Liver (tissue), 9 donors: ENCODE data around the gene GSK3A. TPM values are rescaled to one million over a fixed set of nuclear protein-coding genes. Genes with fewer than 3 reads are reported as not detected.

Experiments
- DNase-seq: peaks from one replicate; pipeline ENCODE4 v3.0.0-alpha.2; 2017; ENCODE audit warnings: low spot score
- H3K27ac ChIP-seq, 2 donors: one replicate each; pipeline ENCODE4 v1.7.0; 2013; ENCODE audit warnings: inconsistent platforms in 2 of 2, low read length in 2 of 2, control low read depth in 1 of 2, low read depth in 1 of 2, mild to moderate bottlenecking in 1 of 2
- H3K27me3 ChIP-seq, 4 donors: one replicate each; pipeline versions ENCODE4 v1.6.1 to v1.7.0; 2013; ENCODE audit warnings: low read length in 3 of 4, inconsistent platforms in 1 of 4, mild to moderate bottlenecking in 1 of 4, moderate library complexity in 1 of 4; ENCODE audit not compliant: control insufficient read depth in 4 of 4, insufficient read depth in 4 of 4
- H3K36me3 ChIP-seq, 4 donors: one replicate each; pipeline versions ENCODE4 v1.6.1 to v1.7.0; 2013; ENCODE audit warnings: low read length in 3 of 4, mild to moderate bottlenecking in 3 of 4, low read depth in 1 of 4, moderate library complexity in 1 of 4; ENCODE audit not compliant: control insufficient read depth in 4 of 4, insufficient read depth in 3 of 4
- H3K4me1 ChIP-seq, 4 donors: one replicate each; pipeline versions ENCODE4 v1.6.1 to v1.7.0; 2013; ENCODE audit warnings: low read length in 3 of 4, mild to moderate bottlenecking in 3 of 4, moderate library complexity in 1 of 4; ENCODE audit not compliant: control insufficient read depth in 4 of 4, insufficient read depth in 4 of 4
- H3K4me3 ChIP-seq, 3 donors: one replicate each; pipeline versions ENCODE4 v1.6.1 to v1.7.0; 2013; ENCODE audit warnings: low read length in 3 of 3, control low read depth in 1 of 3, low read depth in 1 of 3, mild to moderate bottlenecking in 1 of 3
- H3K9ac ChIP-seq, 2 donors: one replicate each; pipeline ENCODE4 v1.7.0; 2013; ENCODE audit warnings: low read length in 2 of 2, mild to moderate bottlenecking in 2 of 2, moderate library complexity in 2 of 2, control low read depth in 1 of 2, low read depth in 1 of 2
- H3K9me3 ChIP-seq, 4 donors: one replicate each; pipeline versions ENCODE4 v1.6.1 to v1.7.0; 2013; ENCODE audit warnings: low read length in 3 of 4; ENCODE audit not compliant: control insufficient read depth in 4 of 4
- ATF3 ChIP-seq: IDR thresholded peaks from 2 replicates; pipeline ENCODE4 v1.6.1; 2016; ENCODE audit warnings: antibody characterized with exemption
- CTCF ChIP-seq: fragments of 150-350 bp; IDR thresholded peaks from 2 replicates; pipeline ENCODE4 v1.5.1; 2017; ENCODE audit warnings: improper control_type of control experiment, low read depth, low read length; ENCODE audit not compliant: missing input control
- EGR1 ChIP-seq, 2 donors: IDR thresholded peaks; 2 replicates each; pipeline ENCODE4 v1.6.1; 2016 to 2018; ENCODE audit warnings: antibody characterized with exemption in 2 of 2, low read depth in 2 of 2
- FOXA1 ChIP-seq: IDR thresholded peaks from 2 replicates; pipeline ENCODE4 v1.6.1; 2016; ENCODE audit warnings: antibody characterized with exemption
- FOXA2 ChIP-seq: IDR thresholded peaks from 2 replicates; pipeline ENCODE4 v1.6.1; 2016; ENCODE audit warnings: antibody characterized with exemption
- GABPA ChIP-seq, 2 donors: IDR thresholded peaks in 1 of 2; conservative IDR thresholded peaks in 1 of 2; 2 replicates each; pipeline ENCODE4 v1.6.1; 2016; ENCODE audit warnings: antibody characterized with exemption in 2 of 2, mild to moderate bottlenecking in 1 of 2, moderate library complexity in 1 of 2
- HNF4A ChIP-seq, 2 donors: conservative IDR thresholded peaks; 2 replicates each; pipeline ENCODE4 v1.6.1; 2016; ENCODE audit warnings: antibody characterized with exemption in 2 of 2, mild to moderate bottlenecking in 2 of 2
- HNF4G ChIP-seq: IDR thresholded peaks from 2 replicates; pipeline ENCODE4 v1.6.1; 2016; ENCODE audit warnings: antibody characterized with exemption
- JUND ChIP-seq, 2 donors: IDR thresholded peaks; 2 replicates each; pipeline ENCODE4 v1.6.1; 2016; ENCODE audit warnings: antibody characterized with exemption in 2 of 2
- MAX ChIP-seq: IDR thresholded peaks from 2 replicates; pipeline ENCODE4 v1.6.1; 2016; ENCODE audit warnings: antibody characterized with exemption
- NR2F2 ChIP-seq: IDR thresholded peaks from 2 replicates; pipeline ENCODE4 v1.6.1; 2016; ENCODE audit warnings: antibody characterized with exemption
- RAD21 ChIP-seq, 2 donors: IDR thresholded peaks; 2 replicates each; pipeline ENCODE4 v1.6.1; 2016; ENCODE audit warnings: antibody characterized with exemption in 2 of 2, mild to moderate bottlenecking in 2 of 2
- REST ChIP-seq: IDR thresholded peaks from 2 replicates; pipeline ENCODE4 v1.6.1; 2016; ENCODE audit warnings: antibody characterized with exemption, mild to moderate bottlenecking
- RXRA ChIP-seq, 2 donors: IDR thresholded peaks; 2 replicates each; pipeline ENCODE4 v1.6.1; 2017 to 2018; ENCODE audit warnings: antibody characterized with exemption in 2 of 2, mild to moderate bottlenecking in 1 of 2
- SP1 ChIP-seq: IDR thresholded peaks from 2 replicates; pipeline ENCODE4 v1.6.1; 2018; ENCODE audit warnings: antibody characterized with exemption, mild to moderate bottlenecking
- TAF1 ChIP-seq: conservative IDR thresholded peaks from 2 replicates; pipeline ENCODE4 v1.6.1; 2016; ENCODE audit warnings: antibody characterized with exemption, mild to moderate bottlenecking
- YY1 ChIP-seq: IDR thresholded peaks from 2 replicates; pipeline ENCODE4 v1.6.1; 2016; ENCODE audit warnings: antibody characterized with exemption, mild to moderate bottlenecking
- ZBTB33 ChIP-seq: IDR thresholded peaks from 2 replicates; pipeline ENCODE4 v1.6.1; 2016; ENCODE audit warnings: antibody characterized with exemption
- WGBS: extraction: QIAGEN DNeasy Blood & Tissue Kit; methylation state at CpG from one replicate; pipeline ENCODE4 v1.1.7; 2013; 5-methylcytosine and 5-hydroxymethylcytosine counted together
- polyA plus RNA-seq, 2 donors: library from polyadenylated mRNA; stranded (reverse) in 1 of 2; unstranded in 1 of 2; fragments of 200-250 nt in 1 of 2; fragments of >200 nt in 1 of 2; fragmentation: Nextera tagmentation in 1 of 2; extraction: Ambion mirVana in 1 of 2; gene quantifications; one replicate each; pipeline versions ENCODE4 v1.2.1 to v1.2.3, GENCODE V29; 2013 to 2015
- total RNA-seq, 2 donors: library from RNA; depleted of rRNA; stranded (reverse); fragments of >200 nt; gene quantifications; one replicate each; pipeline ENCODE4 v1.2.3, GENCODE V29; 2014
- donor health status: healthy.
- donor health status: healthy.
- donor health status: healthy.
- donor health status: healthy.
- donor health status: healthy.

The GSK3A gene
- total and polyA plus RNA-seq, 4 donors, result 5.9 to 23.1 (median 13.0) TPM

DNA sequence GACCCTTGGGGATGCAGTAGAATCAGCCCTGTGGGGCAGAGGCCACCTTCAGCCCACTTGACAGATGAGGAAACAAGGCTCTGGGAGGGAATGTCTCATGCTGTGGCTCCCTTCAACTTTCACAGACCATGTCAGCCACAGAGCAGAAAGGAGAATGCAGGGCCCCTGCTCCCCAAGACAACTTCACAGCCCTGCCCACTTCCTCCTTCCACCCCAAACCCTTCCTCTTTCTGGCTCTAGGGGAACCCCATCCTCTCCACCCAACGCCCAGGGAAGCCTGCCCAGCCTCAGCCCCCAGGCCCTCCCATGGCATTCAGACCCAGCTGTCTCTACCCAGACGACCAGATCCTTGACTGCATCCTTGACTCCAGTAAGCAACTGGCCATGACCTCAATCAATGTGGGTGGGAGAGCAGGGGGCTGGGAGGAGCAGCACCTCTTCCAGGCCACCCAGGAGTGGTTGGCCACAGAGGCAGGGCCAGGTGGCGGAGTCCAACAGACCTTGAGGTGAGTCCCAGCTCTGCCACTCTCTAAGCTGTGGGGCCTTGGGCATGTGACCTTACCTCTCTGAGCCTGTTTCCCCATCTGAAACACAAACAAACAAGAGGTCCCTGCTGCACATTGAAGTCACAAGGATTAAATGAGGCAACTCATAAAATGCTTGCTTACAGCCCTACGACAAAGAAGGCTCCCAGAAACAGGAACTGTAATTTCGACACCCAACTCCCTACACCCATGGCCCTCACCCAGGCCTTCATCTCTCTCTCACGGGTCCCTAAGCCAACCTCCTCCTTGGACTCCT, 40.7 kb downstream of the GSK3A start:
- 76% methylated on average over 6 of the region's 6 CpGs for whole genome bisulfite sequencing
- H3K4me3 ChIP-seq, result no peak overlapping the region
- H3K36me3 ChIP-seq, result peaks cover 12 to 56% (median 46%) of the 10 kb centered on the region in 4 donors
- TF ChIP-seq ZBTB33, result no peak
- no peak for TF ChIP-seq EGR1 (IDR thresholded peaks at IDR 0.05; ENCODE audit: low read depth in 2 of 2)
- no peak for TF ChIP-seq FOXA2
- TF ChIP-seq HNF4G, result no peak
- no peak for TF ChIP-seq RXRA (IDR thresholded peaks at IDR 0.05)
- no peak for TF ChIP-seq YY1
- TF ChIP-seq NR2F2, result no peak
- TF ChIP-seq JUND (IDR thresholded peaks at IDR 0.05), result no peak
- no peak for TF ChIP-seq TAF1
- TF ChIP-seq CTCF, result no peak
- TF ChIP-seq MAX, result no peak
- no peak for TF ChIP-seq RAD21 (IDR thresholded peaks at IDR 0.05)
- TF ChIP-seq HNF4A (conservative IDR thresholded peaks at IDR 0.05), result no peak
- TF ChIP-seq FOXA1, result no peak
- TF ChIP-seq SP1, result no peak
- no peak for TF ChIP-seq ATF3
- TF ChIP-seq REST, result no peak
- TF ChIP-seq GABPA (IDR thresholded peaks at IDR 0.05 in 1 of 2, conservative IDR thresholded peaks at IDR 0.05 in 1 of 2), result no peak
- no peaks in the 10 kb centered on the region for H3K9me3 ChIP-seq
- peaks cover 0 to 10% (median 0%) of the 10 kb centered on the region in 4 donors for H3K4me1 ChIP-seq
- peak overlapping the region in 1 of 2 donors; percentile 20 for H3K9ac ChIP-seq
- H3K27me3 ChIP-seq, result no peaks in the 10 kb centered on the region
- H3K27ac ChIP-seq, result peak overlapping the region; percentile 58 to 69
- no peak for DNase-seq
